Chondrocyte (in vitro differentiated cells): Measurements from ENCODE around the gene SLU7. TPM values are rescaled to one million over a fixed set of nuclear protein-coding genes. Genes with fewer than 3 reads are reported as not detected.

Source experiments
- DNase-seq: peaks from one replicate; pipeline ENCODE4 v3.0.0; 2021; ENCODE audit warnings: mixed read lengths, low spot score
- H3K27ac Mint-ChIP-seq: one replicate; pipeline ENCODE4 v1.8.0; 2021; ENCODE audit warnings: mild to moderate bottlenecking, moderate library complexity, mixed read lengths; ENCODE audit not compliant: unreplicated experiment
- H3K27me3 Mint-ChIP-seq: 2 replicates; pipeline ENCODE4 v1.8.0; 2021; ENCODE audit warnings: low read depth, mixed read lengths
- H3K36me3 Mint-ChIP-seq: 2 replicates; pipeline ENCODE4 v1.8.0; 2021; ENCODE audit warnings: low read depth, mixed read lengths
- H3K4me1 Mint-ChIP-seq: 2 replicates; pipeline ENCODE4 v1.8.0; 2021; ENCODE audit warnings: low read depth, mild to moderate bottlenecking, mixed read lengths
- H3K4me3 Mint-ChIP-seq: one replicate; pipeline ENCODE4 v1.8.0; 2021; ENCODE audit warnings: mild to moderate bottlenecking, moderate library complexity, mixed read lengths; ENCODE audit not compliant: unreplicated experiment
- H3K9me3 Mint-ChIP-seq: 2 replicates; pipeline ENCODE4 v1.8.0; 2021; ENCODE audit warnings: low read depth, mixed read lengths
- CTCF ChIP-seq: fragments of 200-600 bp; sonication (generic); IDR thresholded peaks from 2 replicates; pipeline ENCODE4 v1.5.0; 2021; ENCODE audit warnings: antibody characterized with exemption, mild to moderate bottlenecking, moderate library complexity
- total RNA-seq: library from RNA; stranded (reverse); gene quantifications from 3 replicates; pipeline ENCODE4 v1.2.1, GENCODE V29; 2021

Gene SLU7
- total RNA-seq, 1 donor from 2014 or later: 29.5 TPM

- H3K4me1 Mint-ChIP-seq: peaks cover 2% of the 10 kb centered on the region
- H3K27ac Mint-ChIP-seq: no peak overlapping the region
- DNase-seq: no peak
- H3K9me3 Mint-ChIP-seq: no peaks in the 10 kb centered on the region
- peaks cover 6% of the 10 kb centered on the region for H3K27me3 Mint-ChIP-seq
- no peak for TF ChIP-seq CTCF
- no peaks in the 10 kb centered on the region for H3K36me3 Mint-ChIP-seq
- H3K4me3 Mint-ChIP-seq: no peak overlapping the region
Observed at GRCh38 chr5:160380041-160380440, 38.8 kb downstream of the SLU7 start.

- Mint-ChIP-seq H3K27ac (no peak overlapping the region), H3K4me3 (no peak overlapping the region), H3K27me3 (peaks cover 10% of the 10 kb centered on the region), H3K9me3 (no peaks in the 10 kb centered on the region), H3K4me1 (peaks cover 2% of the 10 kb centered on the region), H3K36me3 (no peaks in the 10 kb centered on the region)
- TF ChIP-seq CTCF: no peak
- no peak for DNase-seq
Observed at GRCh38 chr5:160379511-160379910, 39.4 kb downstream of the SLU7 start.

GRCh38 chr5:160378330-160378729, 40.6 kb downstream of the SLU7 start:
- H3K36me3 Mint-ChIP-seq: no peaks in the 10 kb centered on the region
- no peak overlapping the region for H3K27ac Mint-ChIP-seq
- no peaks in the 10 kb centered on the region for H3K9me3 Mint-ChIP-seq
- peaks cover 16% of the 10 kb centered on the region for H3K27me3 Mint-ChIP-seq
- H3K4me3 Mint-ChIP-seq: no peak overlapping the region
- no peak for DNase-seq
- peaks cover 2% of the 10 kb centered on the region for H3K4me1 Mint-ChIP-seq
- no peak for TF ChIP-seq CTCF

- peaks cover 23% of the 10 kb centered on the region for H3K27me3 Mint-ChIP-seq
- no peaks in the 10 kb centered on the region for H3K9me3 Mint-ChIP-seq
- no peak for TF ChIP-seq CTCF
- no peak overlapping the region for H3K4me3 Mint-ChIP-seq
- peaks cover 2% of the 10 kb centered on the region for H3K4me1 Mint-ChIP-seq
- H3K27ac Mint-ChIP-seq: no peak overlapping the region
- H3K36me3 Mint-ChIP-seq: no peaks in the 10 kb centered on the region
- DNase-seq: no peak
Observed at GRCh38 chr5:160377651-160378050, 41.2 kb downstream of the SLU7 start.

GRCh38 chr5:160376416-160376815, 42.5 kb downstream of the SLU7 start:
- H3K4me1 Mint-ChIP-seq: peaks cover 2% of the 10 kb centered on the region
- no peak overlapping the region for H3K27ac Mint-ChIP-seq
- no peaks in the 10 kb centered on the region for H3K9me3 Mint-ChIP-seq
- H3K36me3 Mint-ChIP-seq: no peaks in the 10 kb centered on the region
- no peak overlapping the region for H3K4me3 Mint-ChIP-seq
- peaks cover 29% of the 10 kb centered on the region for H3K27me3 Mint-ChIP-seq
- no peak for DNase-seq
- no peak for TF ChIP-seq CTCF
